Right forelimb (tissue), 1 donor: ENCODE results near the gene AMPH.
"Not testable (repeated sequence)": the region's sequence is repeated elsewhere in the genome, so short reads cannot be mapped to it uniquely, and the experiment has no call there.

ENCODE experiments used
- DNase-seq: peaks from one replicate; pipeline ENCODE4 v3.0.0-alpha.2; 2018

The AMPH gene

DNA sequence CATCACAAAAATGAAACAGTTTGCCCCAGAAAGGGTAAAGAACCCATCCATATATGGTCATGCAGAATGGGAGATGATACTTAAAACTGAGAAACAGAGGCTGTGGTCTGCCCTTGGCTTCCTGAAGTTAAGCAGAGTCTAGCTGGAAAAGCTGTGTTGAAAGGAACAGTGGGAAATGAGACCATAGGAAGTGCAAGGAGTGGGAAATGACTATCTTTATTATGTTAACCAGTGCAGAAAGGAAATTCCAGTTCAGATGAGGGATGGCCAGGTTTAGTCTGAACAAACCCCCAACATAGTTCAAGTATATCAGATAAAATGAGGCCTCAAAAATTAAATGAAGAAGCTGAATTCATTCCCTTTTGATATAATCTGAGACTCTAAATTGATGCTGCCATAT is 245.5 kb downstream of the AMPH start:
- DNase-seq: no peak

DNA sequence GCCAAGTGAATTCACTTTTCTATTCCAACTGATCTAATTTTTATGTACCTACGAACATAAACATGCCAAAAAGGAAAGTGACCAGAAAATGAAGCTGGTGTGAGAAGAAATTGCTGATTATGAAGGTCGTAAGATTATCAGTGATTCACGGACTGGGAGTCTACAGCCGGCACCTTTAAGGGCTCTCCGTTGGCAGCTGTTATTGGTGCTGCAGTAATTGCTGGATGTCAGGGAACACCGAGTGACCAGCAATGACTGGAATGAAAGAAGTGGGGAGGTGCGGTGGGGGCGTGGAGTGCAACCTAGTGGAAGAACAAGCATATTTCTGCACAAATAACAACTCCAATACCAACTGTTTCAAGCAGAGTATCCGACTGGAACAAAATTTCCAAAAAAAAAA is 247.9 kb downstream of the AMPH start:
- no peak for DNase-seq

GRCh38 chr7:38382684-38383083 is 248.5 kb downstream of the AMPH start:
- DNase-seq: no peak

GRCh38 chr7:38375453-38375852 is 255.7 kb downstream of the AMPH start:
- no peak for DNase-seq

DNA sequence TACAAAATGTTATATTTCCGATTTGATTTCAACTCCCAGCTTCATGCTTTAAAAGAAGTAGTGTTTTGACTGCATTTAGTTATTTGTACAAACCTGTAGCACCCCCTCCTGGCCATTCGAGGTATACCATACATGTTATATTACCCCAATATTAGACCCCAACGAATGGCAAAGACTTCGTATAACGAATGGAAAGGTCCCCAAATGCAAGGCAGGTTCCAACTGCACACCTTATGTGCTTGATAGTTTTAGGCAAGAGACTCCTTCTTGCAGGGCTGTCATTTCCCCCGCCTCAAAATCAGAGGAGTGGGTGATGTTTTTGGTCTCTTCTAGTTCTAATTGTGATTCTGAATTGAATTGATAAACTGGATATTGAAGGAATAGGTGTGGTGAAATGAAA is 256.7 kb downstream of the AMPH start:
- DNase-seq: no peak

DNA sequence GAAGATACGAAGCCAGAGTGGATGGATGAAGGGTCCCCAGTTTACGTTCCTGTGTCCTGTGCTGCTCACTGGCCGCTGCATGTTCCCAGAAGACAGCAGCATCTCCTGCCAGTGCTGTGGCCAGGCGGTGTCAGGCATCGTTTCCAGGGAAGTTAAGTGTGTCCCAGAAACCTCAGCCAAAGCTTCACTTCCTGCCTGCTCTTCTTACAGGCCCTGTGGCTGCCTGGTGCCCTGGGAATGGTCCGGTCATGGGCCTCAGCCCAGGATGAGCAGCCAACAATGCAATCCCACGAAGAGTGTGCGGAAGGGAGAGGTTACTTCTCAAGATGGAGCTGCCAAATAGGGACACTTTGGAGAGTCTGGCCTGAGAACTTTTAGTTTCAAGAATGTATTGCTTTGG is 258.0 kb downstream of the AMPH start:
- no peak for DNase-seq

DNA sequence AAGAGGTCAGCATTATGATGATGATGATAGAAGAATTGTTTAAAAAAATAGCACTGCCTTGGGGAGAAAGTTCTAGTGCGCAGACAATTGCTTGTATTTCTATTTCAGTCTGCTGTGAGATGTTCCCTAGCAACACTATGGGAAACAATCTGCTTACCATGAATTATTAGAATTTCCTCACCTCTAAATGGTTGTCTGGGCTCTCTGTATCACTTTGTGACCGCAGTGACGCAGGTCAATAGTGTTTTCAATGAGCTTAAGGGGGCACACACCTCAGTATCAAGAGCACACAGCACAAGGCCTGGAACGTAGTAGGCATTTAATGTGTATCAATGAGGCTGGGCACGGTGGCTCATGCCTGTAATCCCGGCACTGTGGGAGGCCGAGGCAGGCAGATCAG is 258.9 kb downstream of the AMPH start:
- no peak for DNase-seq

- DNase-seq: peak; percentile 82
These were observed 261.2 kb downstream of the AMPH start for GRCh38 chr7:38369816-38370493.

GRCh38 chr7:38368191-38368605 is 263.0 kb downstream of the AMPH start:
- no peak for DNase-seq

- no peak for DNase-seq
These were observed 263.8 kb downstream of the AMPH start for GRCh38 chr7:38367301-38367890.

GRCh38 chr7:38363379-38363778 is 267.8 kb downstream of the AMPH start:
- not testable (repeated sequence) for DNase-seq

DNA sequence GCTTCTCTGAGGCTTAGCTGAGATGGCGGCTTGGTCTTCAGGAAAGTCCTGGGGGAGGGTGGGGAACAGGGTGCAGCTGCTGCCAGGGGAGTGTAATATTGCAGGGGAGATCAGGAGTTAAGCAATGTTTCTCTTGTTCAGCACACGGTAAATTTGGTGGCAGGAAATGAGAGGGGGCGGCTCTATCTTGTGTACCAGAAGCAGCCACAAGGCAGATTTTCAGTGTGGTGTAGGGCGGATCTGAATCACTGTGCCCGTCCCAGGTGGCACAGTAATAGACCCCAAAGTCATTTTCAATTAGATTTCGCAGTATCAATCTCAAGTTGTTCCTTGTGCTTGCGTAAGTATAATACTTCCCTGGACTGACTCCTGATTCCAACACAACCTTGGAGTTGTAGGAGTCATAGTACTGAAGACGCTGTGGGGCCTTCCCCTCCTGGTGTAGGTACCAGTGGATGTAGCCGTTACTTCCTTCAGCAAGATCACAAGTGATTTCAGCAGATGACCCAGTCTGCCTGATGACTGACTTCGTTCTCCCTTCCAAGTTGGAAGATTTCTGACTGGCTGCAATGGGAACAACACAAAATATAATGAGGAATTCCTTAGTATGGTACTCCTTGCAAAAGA is 268.4 kb downstream of the AMPH start:
- not testable (repeated sequence) for DNase-seq

GRCh38 chr7:38360776-38361175 is 270.4 kb downstream of the AMPH start:
- DNase-seq: no peak

- not testable (repeated sequence) for DNase-seq
These were observed 272.0 kb downstream of the AMPH start for GRCh38 chr7:38359071-38359601.

DNA sequence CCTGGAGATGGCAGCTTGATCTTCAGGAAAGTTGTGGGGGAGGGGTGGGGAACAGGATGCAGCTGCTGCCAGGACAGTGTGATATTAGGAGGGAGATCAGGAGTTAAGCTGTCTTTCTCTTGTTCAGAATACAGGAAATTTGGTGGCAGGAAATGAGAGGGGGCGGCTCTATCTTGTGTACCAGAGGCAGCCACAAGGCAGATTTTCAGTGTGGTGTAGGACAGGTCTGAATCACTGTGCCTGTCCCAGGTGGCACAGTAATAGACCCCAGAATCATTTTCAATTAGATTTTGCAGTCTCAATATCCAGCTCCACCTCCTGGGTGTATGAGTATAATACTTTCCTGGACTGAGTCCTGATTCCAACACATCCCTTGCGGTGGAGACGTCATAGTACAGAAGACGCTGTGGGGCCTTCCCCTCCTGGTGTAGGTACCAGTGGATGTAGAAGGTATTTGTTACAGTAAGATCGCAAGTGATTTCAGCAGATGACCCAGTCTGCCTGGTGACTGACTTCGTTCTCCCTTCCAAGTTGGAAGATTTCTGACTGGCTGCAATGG is 272.8 kb downstream of the AMPH start:
- not testable (repeated sequence) for DNase-seq

DNA sequence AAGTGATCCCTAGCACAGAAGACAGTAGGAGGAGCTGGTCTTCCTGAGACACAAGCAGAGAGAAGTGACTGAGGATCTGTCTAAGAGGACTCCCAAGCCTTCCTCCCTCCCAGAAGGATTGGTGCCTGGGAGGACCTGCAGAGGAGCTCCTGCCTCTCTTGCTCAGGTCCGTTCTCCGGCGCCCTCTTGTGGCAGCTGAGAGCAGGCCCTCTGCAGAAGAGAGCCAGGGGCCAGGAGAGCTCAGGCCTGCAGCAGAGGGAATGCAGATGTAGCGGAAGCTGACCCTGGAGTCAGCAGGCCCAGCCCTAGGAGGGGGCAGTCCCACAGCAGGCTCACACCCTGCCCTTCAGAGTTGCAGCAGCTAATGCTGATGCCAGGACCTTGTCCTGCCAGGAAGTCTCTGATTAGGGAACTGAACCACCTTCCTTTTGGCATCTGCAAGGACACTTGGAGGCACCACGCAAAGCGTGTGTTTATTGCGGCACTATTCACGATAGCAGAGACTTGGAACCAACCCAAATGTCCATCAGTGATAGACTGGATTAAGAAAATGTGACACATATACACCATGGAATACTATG is 276.8 kb downstream of the AMPH start:
- DNase-seq: not testable (repeated sequence)

DNA sequence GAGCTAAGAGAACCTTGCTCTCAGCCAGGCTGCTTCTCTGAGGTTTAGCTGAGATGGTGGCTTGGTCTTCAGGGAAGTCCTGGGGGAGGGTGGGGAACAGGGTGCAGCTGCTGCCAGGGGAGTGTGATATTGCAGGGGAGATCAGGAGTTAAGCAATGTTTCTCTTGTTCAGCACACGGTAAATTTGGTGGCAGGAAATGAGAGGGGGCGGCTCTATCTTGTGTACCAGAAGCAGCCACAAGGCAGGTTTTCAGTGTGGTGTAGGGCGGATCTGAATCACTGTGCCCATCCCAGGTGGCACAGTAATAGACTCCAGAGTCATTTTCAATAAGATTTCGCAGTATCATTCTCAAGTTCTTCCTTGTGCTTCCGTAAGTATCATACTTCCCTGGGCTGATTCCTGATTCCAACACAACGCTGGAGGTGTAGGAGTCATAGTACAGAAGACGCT is 277.7 kb downstream of the AMPH start:
- not testable (repeated sequence) for DNase-seq

GRCh38 chr7:38351601-38352000 is 279.6 kb downstream of the AMPH start:
- DNase-seq: no peak

DNA sequence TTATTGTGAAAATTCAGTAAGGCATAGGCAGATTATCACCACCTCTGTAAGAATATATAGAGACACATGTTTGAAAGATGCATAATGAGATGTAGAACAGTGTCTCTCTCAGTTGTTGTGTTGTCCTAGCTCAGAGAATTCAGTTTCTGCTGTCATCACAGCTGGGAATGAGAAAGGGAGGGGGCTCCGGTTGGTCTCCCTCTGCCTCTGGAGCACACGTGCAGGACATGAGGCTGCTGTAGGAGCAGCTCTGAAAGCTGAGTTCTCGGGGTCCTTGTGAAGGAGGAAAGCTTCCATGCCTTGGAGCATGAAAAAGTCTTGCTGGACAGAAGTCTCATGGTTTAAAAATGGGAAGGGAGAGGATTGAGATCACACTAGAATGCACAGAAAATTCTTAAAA is 280.4 kb downstream of the AMPH start:
- not testable (repeated sequence) for DNase-seq

- not testable (repeated sequence) for DNase-seq
These were observed 281.1 kb downstream of the AMPH start for GRCh38 chr7:38349869-38350583.

DNA sequence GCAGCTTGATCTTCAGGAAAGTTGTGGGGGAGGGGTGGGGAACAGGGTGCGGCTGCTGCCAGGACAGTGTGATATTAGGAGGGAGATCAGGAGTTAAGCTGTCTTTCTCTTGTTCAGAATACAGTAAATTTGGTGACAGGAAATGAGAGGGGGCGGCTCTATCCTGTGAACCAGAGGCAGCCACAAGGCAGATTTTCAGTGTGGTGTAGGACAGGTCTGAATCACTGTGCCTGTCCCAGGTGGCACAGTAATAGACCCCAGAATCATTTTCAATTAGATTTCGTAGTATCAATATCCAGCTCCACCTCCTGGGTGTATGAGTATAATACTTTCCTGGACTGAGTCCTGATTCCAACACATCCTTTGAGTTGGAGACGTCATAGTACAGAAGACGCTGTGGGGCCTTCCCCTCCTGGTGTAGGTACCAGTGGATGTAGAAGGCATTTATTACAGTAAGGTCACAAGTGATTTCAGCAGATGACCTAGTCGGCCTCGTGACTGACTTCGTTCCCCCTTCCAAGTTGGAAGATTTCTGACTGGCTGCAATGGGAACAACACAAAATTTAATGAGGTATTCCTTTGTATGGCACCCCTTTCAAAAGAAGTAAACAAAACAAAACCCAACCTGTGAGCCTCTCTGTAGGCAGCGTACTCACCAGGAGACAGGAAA is 281.9 kb downstream of the AMPH start:
- DNase-seq: not testable (repeated sequence)
